NCI-H2227 (cell line): Measurements from ENCODE around the gene LAMA4.
"Not testable (repeated sequence)": the region's sequence is repeated elsewhere in the genome, so short reads cannot be mapped to it uniquely, and the experiment has no call there.

Source experiments
- DNase-seq: peaks from one replicate; lab custom pipeline; 2025; ENCODE audit not compliant: unreplicated experiment; lab: John Stamatoyannopoulos, UW

Gene LAMA4

DNA sequence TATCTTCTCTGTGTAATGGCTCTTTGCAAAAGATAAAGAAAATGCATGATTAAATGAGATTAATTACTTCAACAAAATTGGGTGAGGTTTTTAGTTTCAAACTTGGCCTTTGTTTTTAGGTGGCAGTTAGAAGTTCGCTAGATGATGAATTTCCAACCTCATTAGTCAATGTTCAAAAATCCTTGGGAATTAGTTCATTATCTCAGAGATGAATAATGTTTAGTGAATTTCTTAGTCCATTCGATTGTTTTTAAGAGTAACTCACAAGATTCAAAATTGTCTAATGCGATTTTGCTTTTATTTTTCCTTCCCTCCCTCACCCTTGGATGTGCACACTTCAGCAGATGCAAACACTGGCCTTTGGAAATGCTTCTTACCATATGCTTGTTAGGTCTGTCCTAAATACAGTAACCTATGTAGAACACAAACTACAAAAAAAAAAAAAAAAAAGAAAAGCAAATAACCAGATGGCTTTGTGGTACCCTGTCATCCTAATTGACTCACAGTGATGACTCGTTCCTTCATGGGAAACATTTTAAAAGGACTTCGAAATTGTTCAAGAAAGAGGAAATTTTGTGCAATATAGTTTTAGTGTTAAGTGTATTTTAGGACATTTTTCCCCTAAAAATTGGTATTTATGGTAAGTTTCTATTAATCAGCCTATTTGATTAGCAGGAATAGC is 100.3 kb downstream of the LAMA4 start:
- DNase-seq = no peak

DNA sequence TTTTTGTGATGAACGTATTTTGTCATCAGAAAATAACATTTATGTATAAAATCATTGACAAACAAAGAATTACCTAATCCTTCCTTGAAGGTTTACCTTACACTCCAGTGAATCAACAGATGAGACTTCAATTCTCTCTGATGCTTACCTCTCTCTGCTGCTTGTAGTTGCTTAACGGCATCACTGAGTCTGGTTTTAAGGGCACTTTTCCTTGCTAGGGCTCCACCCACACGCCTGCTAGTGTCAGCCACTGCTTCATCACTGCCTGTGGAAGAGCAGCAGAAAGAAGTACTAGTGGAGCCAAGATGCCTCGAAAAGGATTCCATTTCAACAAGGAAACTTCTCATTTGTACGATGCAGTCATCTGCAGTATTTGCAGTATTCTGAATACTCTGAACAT is 104.0 kb downstream of the LAMA4 start:
- peak; percentile 22 for DNase-seq

DNA sequence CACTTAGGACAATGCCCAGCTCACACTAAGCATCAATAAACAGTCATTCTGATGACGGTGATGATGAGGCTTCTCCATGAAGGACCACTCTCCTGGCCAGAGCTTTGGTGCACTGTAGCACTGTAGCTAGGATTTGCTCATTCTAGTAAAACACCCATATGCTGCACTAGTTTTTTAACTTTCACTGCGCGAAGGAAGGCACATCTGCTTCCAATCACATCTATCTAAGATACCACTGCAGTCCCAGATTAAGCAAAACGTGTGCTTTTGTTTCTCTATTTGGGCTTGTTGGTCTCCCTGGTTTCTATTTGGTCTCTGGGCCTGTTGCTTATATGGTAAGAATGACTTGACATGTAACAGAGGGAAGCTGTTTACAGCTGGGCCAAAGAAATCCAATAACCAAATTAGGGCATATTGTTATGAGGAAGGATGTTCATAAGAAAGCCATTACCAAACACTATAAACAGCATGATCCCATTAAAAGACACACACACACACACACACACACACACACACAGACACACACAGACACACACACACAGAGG is 104.6 kb downstream of the LAMA4 start:
- DNase-seq = no peak

DNA sequence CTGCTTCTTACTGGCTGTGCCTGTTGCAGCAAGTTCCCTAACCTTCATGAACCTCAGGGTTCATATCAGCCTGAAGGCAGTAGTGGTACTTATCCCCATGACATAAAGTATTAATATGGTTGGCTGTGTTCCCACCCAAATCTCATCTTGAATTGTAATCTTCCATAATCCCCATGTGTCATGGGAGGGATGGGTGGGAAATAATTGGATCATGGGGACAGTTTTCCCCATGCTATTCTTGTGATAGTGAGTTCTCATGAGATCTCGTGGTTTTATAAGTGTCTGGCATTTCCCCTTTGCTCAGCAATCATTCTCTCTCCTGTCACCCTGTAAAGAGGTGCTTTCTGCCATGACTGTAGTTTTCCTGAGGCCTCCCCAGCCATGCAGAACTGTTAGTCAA is 105.1 kb downstream of the LAMA4 start:
- DNase-seq = no peak

DNA sequence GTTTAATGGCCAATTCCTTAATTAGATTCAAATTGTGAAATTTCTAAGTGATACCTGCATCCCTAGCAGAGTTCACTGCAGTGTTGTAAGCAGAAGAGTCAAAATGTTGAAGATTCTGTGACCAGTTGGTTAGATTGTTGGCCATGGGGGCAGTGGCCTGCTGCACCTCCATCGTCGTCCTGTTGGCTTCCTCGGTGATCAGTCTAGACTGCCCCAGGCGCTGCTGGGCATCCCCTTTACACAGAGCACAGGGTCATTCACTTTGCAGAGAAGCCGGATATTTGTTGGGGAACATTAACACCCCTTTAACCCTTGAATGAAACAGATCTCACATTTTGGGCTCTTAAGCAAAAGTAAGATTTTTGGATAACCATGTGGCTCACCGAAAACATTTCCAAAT is 106.3 kb downstream of the LAMA4 start:
- DNase-seq = no peak

DNA sequence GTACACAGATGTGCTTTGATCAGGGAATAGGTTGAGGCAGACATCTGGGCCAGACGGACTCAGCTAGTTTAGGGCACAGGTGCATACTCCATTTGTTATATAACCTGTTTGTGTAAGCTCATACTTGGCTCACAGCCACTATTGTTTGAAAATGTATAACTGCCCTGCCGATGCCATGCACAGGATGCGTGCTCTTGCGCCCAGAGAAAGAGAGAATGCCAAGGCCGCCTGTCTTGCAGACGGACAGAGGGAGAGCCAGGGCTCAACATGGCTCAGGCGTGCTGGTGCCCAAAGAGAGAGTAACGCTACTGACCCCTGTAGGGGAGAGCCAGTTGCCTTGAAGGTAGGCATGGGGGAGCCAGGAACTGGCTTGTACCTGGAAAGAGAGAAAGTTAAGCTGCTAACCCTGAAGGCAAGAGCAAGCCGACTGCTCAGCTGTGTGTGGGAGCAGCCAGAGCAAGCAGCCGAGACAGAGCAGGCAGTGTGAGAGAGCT is 109.2 kb downstream of the LAMA4 start:
- no peak for DNase-seq

DNA sequence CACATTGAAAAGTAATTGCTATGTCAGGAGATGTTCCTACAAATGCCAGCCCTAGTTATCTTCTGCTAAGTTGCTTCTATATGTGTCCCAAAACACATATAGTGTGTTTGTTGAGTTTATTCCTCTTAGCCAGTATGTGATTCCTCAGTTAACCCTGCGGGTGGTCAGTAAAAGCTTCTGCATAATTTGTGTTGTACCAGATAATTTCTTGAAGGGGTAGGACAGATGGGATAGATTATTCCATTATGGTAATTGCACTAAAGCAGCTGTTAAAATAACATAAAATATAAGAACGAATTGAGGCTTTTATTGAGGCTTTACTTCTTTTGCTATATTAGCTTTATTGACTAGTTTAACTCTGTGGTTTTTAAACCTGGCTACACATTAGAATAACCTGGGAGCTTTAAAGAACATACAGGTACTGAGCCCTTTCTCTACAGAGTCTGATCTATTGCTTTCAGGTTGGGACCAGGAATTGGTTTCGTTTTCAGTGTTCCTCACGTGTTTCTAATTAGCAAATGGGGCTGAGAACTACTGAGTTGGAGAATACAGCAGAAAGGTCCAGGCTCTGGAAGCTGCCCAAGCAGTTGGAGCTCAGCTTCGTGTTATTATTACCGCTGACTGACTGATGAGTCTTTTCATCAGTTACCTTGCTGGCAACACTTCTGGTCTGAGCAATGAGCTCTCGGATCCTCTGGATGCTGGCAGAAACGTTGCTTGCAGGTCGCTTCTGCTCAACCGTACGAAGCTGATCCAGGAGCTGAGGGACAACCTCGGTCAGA is 110.0 kb downstream of the LAMA4 start:
- peak; percentile 34 for DNase-seq

DNA sequence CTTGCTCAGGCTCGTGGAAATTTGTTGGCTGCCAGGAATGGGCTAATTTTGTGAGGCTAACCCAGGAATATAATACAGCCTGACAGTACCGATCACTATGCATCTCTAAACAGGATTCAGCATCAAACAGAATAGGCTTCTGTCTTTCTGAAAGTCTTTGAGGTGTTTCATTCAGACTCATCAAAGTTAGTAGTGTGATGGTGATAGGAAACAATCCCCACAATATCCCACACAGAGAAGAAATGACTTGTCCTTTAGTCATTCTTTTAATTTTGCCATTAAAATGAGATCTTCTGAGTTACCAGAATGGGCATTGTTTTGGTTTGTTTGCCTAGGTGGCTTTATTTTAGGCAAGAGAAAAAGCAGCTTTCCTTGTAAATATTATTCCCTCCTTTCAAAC is 112.7 kb downstream of the LAMA4 start:
- DNase-seq = no peak

DNA sequence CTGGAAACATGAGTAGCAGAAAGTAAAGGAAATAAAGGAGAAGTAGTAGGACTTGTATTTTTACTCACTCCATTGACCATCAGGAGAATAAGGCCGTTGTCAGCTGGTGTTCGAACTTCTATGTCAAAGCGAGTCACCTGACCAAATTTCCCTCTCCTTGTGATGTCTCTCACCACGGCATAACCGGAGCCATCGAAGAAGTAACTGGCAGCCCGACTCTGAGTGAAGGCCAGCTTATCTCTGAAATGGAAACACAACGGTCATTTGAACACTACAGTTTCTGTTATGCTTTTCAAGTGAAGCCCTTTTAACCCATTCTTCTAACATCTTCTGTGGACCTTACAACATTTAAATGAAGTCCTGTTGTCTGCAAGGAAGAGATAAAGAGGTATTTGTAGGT is 115.3 kb downstream of the LAMA4 start:
- DNase-seq = no peak

DNA sequence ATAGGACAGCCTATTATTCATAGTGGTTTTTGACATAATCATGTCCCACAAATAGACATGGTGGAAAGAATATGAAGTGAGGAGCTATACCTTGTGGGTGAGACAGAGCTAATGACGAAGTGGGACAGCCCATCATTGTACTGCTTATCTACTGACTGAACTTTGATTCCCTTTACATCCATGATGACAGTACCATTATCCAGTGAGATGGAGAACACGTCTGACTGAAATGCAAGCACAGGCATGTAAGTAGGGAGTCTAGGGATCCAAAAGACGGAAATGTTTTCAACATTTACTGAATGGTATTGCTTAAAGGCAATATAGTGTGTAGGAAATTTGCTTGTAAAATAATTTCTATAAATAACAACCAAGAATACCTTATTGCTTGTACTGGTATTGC is 123.5 kb downstream of the LAMA4 start:
- DNase-seq = no peak

DNA sequence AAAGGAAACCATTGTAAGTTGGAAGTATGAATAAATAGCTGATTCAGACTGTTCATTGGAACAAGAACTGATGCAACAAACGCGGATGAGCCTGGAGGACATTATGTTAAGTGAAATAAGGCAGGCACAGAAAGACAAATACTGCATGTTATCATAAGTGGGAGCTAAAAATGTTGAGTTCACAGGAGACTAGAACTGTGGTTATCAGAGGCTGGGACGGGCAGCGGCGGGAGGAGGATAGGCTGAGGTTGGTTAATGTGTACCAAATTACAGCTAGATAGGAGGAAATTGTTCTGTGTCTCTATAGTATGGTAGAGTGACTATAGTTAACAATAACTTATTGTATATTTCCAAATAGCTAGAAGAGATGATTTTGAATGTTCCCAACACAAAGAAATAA is 126.2 kb downstream of the LAMA4 start:
- no peak for DNase-seq

DNA sequence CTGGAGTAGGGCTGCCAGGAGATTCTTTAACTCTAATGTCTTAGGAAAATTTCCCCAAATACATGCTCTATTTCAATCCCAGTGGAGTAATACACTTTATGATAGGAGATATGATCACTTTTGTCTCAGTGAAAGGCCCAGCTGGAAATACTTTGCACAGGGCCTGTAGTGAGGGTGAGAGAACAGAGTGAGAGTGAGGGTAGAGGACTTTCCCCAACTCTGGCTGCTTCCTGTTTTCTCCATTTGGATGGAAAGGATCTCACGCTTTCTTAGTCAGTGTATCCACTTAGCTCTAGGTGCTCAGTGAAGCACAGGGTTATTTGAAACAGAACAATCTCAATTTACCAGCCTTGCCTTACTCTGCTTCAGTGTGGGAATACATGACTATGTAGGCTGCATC is 130.4 kb downstream of the LAMA4 start:
- no peak for DNase-seq

DNA sequence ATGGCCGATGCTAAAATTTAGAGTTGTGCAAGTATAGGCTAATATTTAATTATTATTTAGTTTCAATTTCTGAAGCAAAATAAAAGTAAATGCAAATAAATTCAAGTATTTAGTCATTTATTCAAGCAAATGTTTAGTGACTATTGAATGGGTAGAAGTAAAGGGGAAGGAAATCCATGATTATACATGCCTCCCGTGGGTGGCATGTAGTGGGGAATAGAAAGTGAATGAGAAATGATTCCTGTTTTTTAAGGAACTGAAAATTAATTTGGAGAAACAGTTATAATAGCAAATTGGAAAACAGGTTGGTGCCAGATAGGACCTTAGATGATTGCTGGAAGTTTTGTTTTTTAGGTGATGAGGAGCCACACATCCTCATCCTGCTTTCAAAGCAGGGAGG is 131.6 kb downstream of the LAMA4 start:
- DNase-seq = no peak

DNA sequence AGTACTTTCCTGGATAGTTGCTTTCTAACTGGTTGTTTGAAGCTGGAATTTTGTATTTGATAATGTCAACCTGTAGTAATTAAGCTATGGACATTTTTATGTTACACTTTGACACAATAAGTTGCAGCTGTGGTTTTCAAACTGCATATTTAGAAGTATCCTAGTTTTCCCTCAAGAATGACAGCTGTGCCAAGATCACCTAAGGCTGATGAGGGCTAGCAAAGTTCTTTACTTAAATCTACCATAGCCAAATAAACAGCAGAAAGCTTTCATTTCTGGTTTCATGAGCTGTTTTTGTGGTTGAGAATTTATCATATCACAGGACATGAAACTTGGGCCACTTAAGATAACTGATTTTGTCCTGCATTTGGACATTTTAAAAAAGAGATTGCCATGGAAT is 136.3 kb downstream of the LAMA4 start:
- DNase-seq = no peak

DNA sequence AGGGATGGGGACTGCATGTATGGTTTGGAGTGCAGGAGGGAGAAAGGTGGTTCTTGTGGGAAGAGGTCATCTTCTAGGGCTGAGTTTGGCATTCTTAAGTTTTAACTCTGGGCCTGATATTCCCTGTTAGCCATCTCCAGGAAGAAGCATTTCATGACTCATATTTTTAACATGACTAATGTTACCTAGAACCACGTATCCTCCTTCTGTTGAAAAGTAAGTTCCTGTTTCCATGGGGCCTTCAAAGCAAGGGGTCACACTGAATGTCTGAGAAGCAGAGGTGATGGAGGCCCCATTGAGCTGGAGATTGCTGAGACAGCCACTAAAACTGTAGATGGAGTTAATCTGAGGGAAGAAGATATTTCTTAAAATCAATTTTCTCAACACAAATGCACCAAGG is 136.8 kb downstream of the LAMA4 start:
- no peak for DNase-seq

DNA sequence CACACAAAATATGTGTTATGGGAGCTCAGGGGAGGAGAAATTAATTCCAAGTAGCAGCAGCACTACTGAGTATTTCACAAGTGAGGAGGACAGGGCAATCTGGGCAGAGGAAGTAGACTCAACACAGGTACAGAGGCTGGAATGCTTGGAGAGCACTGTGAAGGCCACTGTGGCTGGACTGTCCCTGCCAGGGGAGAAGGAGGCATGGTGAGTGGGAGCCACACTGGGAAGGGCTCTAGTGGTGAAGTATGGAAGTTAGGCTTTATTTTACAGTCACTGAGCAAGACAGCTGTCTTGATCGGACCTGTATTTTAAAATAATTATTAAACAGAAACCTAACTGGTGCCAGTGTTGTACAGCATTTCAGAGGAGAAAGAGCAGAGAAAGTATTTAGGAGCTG is 138.1 kb downstream of the LAMA4 start:
- DNase-seq = no peak

DNA sequence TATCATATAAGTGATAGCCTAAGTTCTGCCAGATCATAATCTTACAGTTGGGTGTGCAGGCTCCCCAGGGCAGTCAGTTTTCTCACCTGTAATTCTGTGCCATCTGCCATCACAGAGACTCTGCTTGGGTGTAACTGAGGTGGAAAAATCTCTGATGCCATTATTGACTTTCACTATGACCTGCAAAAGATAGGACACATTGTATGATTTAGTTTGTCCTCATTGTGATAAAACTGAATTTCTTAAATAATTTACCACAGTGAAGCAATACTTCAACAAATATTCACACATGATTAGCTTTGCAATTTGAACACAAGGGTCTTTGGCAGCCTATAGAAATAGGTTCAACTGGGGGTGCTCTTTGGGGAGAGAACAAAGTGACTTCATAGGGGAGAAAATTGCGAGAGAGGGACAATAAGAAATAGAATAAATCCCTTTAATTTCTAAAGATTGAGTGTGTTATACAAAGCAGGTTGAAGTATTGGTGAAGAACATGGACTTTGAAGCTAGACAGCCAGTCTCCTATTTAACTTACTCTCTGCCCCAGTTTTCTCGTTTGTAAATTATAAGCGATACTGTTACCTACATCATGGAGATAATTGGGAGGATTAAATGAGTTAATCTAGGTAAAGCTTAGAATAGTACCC is 139.7 kb downstream of the LAMA4 start:
- DNase-seq = no peak

DNA sequence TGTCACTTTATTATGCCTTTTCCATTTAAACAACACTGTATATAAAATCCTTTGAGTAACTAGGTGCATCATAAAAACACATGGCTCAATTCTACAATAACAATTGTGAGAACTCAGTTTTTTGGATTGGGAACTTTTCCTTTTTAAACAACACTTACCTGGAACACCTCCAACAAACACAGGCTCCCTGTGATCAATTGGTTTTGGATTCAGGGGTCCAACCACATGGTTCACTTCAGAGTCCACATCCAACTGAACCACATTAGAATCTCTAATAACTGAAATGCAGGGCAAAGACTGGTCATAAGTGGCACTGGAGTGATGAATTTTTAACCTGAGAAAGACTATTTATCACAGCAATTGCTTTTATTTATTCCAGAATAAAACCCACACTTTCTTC is 140.4 kb downstream of the LAMA4 start:
- DNase-seq = no peak

DNA sequence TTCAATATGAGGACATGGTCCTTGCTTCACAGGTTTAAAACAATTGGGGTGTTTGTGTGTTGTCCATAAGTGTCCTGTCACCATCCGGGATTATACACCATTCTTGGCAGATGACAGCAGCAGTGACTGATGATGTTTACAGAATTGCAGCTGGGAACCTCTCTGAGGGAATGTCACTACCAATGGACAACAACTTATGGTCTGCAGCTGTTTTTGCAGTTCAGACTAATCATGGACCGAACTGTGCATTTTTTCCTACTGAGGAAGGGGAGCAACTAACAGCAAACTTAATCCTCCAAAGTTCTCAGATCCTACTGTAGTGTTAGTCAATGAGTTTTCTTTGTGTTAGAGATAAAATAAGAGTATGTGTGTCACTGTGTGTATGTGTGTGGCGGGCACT is 140.9 kb downstream of the LAMA4 start:
- DNase-seq = no peak

DNA sequence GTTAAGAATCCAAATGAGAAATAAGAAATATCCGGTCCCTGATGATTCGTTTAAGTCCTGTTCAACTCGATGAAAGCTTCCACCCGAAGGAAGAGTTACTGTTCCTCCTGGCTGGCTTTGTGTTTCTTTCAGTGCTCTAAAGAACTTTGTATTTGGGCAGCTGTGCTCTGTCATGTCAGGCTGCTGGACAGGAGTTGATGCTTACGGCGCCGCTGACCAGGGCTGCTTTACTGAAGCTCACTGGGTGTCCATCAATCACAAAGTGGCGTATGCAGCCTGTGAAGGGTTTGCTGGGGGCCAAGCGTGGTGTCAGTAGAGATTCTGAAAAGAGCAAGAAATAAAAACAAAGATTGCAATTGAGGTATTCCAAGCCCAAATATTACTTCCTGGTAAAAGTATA is 145.1 kb downstream of the LAMA4 start:
- DNase-seq = no peak

DNA sequence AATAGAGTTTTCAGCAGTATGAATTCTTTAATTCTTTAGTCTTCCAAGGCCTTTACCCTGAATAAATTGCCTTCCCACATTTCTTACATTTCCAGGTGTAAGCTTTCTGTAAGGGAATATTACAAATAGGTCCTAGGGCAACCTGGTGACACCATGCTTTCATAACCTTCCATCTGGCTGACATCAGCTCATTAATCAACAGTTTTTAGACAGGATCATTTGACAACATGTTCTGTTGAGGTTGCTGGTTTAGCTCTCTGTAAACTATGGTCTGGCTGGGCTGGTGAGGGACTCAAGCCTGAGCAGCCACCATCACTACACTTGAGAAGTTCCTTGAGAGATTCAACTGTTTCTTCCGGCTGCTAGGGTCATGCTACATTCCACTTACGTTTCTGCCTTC is 147.8 kb downstream of the LAMA4 start:
- DNase-seq = no peak

DNA sequence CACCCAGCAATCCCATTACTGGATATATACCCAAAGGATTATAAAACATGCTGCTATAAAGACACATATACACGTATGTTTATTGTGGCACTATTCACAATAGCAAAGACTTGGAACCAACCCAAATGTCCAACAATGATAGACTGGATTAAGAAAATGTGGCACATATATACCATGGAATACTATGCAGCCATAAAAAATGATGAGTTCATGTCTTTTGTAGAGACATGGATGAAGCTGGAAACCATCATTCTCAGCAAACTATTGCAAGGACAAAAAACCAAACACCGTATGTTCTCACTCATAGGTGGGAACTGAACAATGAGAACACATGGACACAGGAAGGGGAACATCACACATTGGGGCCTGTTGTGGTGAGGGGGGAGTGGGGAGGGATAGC is 148.3 kb downstream of the LAMA4 start:
- not testable (repeated sequence) for DNase-seq
